ENCODE measurements around the gene DIPK2A. TPM values are rescaled to one million over a fixed set of nuclear protein-coding genes. Genes with fewer than 3 reads are reported as not detected.

The DIPK2A gene
- total RNA-seq, 1 donor from 2014 or later: 19.1 TPM

- Histone ChIP-seq H3K79me2 (ENCODE audit: insufficient read depth, low read length) (no peaks in the 10 kb centered on the region), H3K9ac (ENCODE audit: low read length) (no peak overlapping the region)
Observed at GRCh38 chr3:143928056-143928455, 43.6 kb upstream of the DIPK2A start.

GRCh38 chr3:143928541-143929255 lies 42.9 kb upstream of the DIPK2A start:
- Mint-ChIP-seq H3K4me3 (ENCODE audit: unreplicated experiment) (no peak overlapping the region), H3K27ac (ENCODE audit: unreplicated experiment) (no peak overlapping the region), H3K36me3 (ENCODE audit: low read depth, unreplicated experiment) (no peaks in the 10 kb centered on the region), H3K9me3 (ENCODE audit: unreplicated experiment) (no peaks in the 10 kb centered on the region), H3K27me3 (ENCODE audit: low read depth, unreplicated experiment) (peaks cover 2% of the 10 kb centered on the region), H3K4me1 (ENCODE audit: low read depth, unreplicated experiment) (no peaks in the 10 kb centered on the region)
- no peak overlapping the region for H3K4me2 ChIP-seq (ENCODE audit: low read length)
- no peaks in the 10 kb centered on the region for H3K27me3 ChIP-seq (ENCODE audit: insufficient read depth, low read length)
- FAIRE-seq (no peak), DNase-seq (ENCODE audit: low read depth) (no peak)
- TF ChIP-seq EZH2 (IDR thresholded peaks at IDR 0.05; ENCODE audit: insufficient read depth, low read length): no peak
- no peaks in the 10 kb centered on the region for H3K9me3 ChIP-seq (ENCODE audit: insufficient read depth, low read depth, low read length)
- H2AFZ ChIP-seq (ENCODE audit: low read depth, low read length): no peak overlapping the region
- no peaks in the 10 kb centered on the region for H3K4me1 ChIP-seq (ENCODE audit: insufficient read depth, low read length)
- H3K79me2 ChIP-seq (ENCODE audit: insufficient read depth, low read length): no peaks in the 10 kb centered on the region
- no peak overlapping the region for H3K9ac ChIP-seq (ENCODE audit: low read length)
- no peaks in the 10 kb centered on the region for H4K20me1 ChIP-seq (ENCODE audit: insufficient read depth, low read length)
- no peaks in the 10 kb centered on the region for H3K36me3 ChIP-seq (ENCODE audit: insufficient read depth, low read length)
- H3K4me3 ChIP-seq (ENCODE audit: insufficient read depth, low read depth, low read length): no peak overlapping the region
- no peak overlapping the region for H3K27ac ChIP-seq (ENCODE audit: low read depth, low read length)

More at GRCh38 chr3:143928056-143928455, 43.6 kb upstream of the DIPK2A start:
- TF ChIP-seq, protein P1, sequence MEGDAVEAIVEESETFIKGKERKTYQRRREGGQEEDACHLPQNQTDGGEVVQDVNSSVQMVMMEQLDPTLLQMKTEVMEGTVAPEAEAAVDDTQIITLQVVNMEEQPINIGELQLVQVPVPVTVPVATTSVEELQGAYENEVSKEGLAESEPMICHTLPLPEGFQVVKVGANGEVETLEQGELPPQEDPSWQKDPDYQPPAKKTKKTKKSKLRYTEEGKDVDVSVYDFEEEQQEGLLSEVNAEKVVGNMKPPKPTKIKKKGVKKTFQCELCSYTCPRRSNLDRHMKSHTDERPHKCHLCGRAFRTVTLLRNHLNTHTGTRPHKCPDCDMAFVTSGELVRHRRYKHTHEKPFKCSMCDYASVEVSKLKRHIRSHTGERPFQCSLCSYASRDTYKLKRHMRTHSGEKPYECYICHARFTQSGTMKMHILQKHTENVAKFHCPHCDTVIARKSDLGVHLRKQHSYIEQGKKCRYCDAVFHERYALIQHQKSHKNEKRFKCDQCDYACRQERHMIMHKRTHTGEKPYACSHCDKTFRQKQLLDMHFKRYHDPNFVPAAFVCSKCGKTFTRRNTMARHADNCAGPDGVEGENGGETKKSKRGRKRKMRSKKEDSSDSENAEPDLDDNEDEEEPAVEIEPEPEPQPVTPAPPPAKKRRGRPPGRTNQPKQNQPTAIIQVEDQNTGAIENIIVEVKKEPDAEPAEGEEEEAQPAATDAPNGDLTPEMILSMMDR (IDR thresholded peaks at IDR 0.05; ENCODE audit: insufficient read depth, low read depth, low read length): no peak
- TF ChIP-seq EZH2 (IDR thresholded peaks at IDR 0.05; ENCODE audit: insufficient read depth, low read length): no peak
- no peak overlapping the region for H3K4me2 ChIP-seq (ENCODE audit: low read length)
- Mint-ChIP-seq H3K27me3 (ENCODE audit: low read depth, unreplicated experiment) (peaks cover 2% of the 10 kb centered on the region), H3K9me3 (ENCODE audit: unreplicated experiment) (no peaks in the 10 kb centered on the region), H3K4me1 (ENCODE audit: low read depth, unreplicated experiment) (no peaks in the 10 kb centered on the region), H3K27ac (ENCODE audit: unreplicated experiment) (no peak overlapping the region), H3K36me3 (ENCODE audit: low read depth, unreplicated experiment) (no peaks in the 10 kb centered on the region), H3K4me3 (ENCODE audit: unreplicated experiment) (no peak overlapping the region)
- no peak overlapping the region for H2AFZ ChIP-seq (ENCODE audit: low read depth, low read length)
- no peaks in the 10 kb centered on the region for H3K9me3 ChIP-seq (ENCODE audit: insufficient read depth, low read depth, low read length)
- H3K4me3 ChIP-seq (ENCODE audit: insufficient read depth, low read depth, low read length): no peak overlapping the region
- H3K27me3 ChIP-seq (ENCODE audit: insufficient read depth, low read length): no peaks in the 10 kb centered on the region
- H3K36me3 ChIP-seq (ENCODE audit: insufficient read depth, low read length): no peaks in the 10 kb centered on the region
- H3K4me1 ChIP-seq (ENCODE audit: insufficient read depth, low read length): no peaks in the 10 kb centered on the region
- no peak overlapping the region for H3K27ac ChIP-seq (ENCODE audit: low read depth, low read length)
- no peaks in the 10 kb centered on the region for H4K20me1 ChIP-seq (ENCODE audit: insufficient read depth, low read length)
- FAIRE-seq: no peak
- no peak for DNase-seq (ENCODE audit: low read depth)

- Mint-ChIP-seq H3K27ac (ENCODE audit: unreplicated experiment) (no peak overlapping the region), H3K4me3 (ENCODE audit: unreplicated experiment) (no peak overlapping the region), H3K4me1 (ENCODE audit: low read depth, unreplicated experiment) (no peaks in the 10 kb centered on the region), H3K36me3 (ENCODE audit: low read depth, unreplicated experiment) (no peaks in the 10 kb centered on the region), H3K27me3 (ENCODE audit: low read depth, unreplicated experiment) (no peaks in the 10 kb centered on the region), H3K9me3 (ENCODE audit: unreplicated experiment) (no peaks in the 10 kb centered on the region)
- Histone ChIP-seq H3K9me3 (ENCODE audit: insufficient read depth, low read depth, low read length) (no peaks in the 10 kb centered on the region), H4K20me1 (ENCODE audit: insufficient read depth, low read length) (no peaks in the 10 kb centered on the region), H3K79me2 (ENCODE audit: insufficient read depth, low read length) (no peaks in the 10 kb centered on the region), H3K4me3 (ENCODE audit: insufficient read depth, low read depth, low read length) (no peak overlapping the region), H3K27me3 (ENCODE audit: insufficient read depth, low read length) (no peaks in the 10 kb centered on the region), H3K9ac (ENCODE audit: low read length) (no peak overlapping the region), H2AFZ (ENCODE audit: low read depth, low read length) (no peak overlapping the region), H3K36me3 (ENCODE audit: insufficient read depth, low read length) (no peaks in the 10 kb centered on the region), H3K4me2 (ENCODE audit: low read length) (no peak overlapping the region), H3K27ac (ENCODE audit: low read depth, low read length) (no peak overlapping the region), H3K4me1 (ENCODE audit: insufficient read depth, low read length) (no peaks in the 10 kb centered on the region)
- DNase-seq (ENCODE audit: low read depth) (no peak), FAIRE-seq (no peak)
- TF ChIP-seq, protein P1 (IDR thresholded peaks at IDR 0.05; ENCODE audit: insufficient read depth, low read depth, low read length): no peak
- no peak for TF ChIP-seq EZH2 (IDR thresholded peaks at IDR 0.05; ENCODE audit: insufficient read depth, low read length)
Observed at GRCh38 chr3:143934791-143935190, 36.8 kb upstream of the DIPK2A start.

Data from astrocyte (in vitro differentiated cells and primary cell).